K562 (cell line): ENCODE data around the gene TRMU.

Experiments
- ELF1 ChIP-seq: fragments of 200-800 bp; sonication (Bioruptor generic); IDR thresholded peaks from 2 replicates; pipeline ENCODE4 v1.6.1; 2016; ENCODE audit warnings: missing genetic modification characterization, missing compliant biosample characterization
- EP300 ChIP-seq: IDR thresholded peaks from 2 replicates; pipeline ENCODE4 v1.6.1; 2012; ENCODE audit warnings: low read length, improper control_type of control experiment
- POLR2A ChIP-seq: fragments of 450-650 bp; conservative IDR thresholded peaks from 2 replicates; pipeline ENCODE4 v1.6.1; 2016
- YY1 ChIP-seq, 3 experiments: IDR thresholded peaks; 2 replicates each; pipeline ENCODE4 v1.6.1; 2011; ENCODE audit warnings: low read length in 2 of 3, mild to moderate bottlenecking in 2 of 3, moderate library complexity in 2 of 3, borderline replicate concordance in 1 of 3, control low read depth in 1 of 3, low read depth in 1 of 3; ENCODE audit not compliant: insufficient read depth in 3 of 3, insufficient replicate concordance in 2 of 3, control insufficient read depth in 1 of 3, insufficient read length in 1 of 3; ENCODE audit errors: extremely low read depth in 1 of 3
- ZBTB26 ChIP-seq: fragments of 450-650 bp; formaldehyde crosslinking; IDR thresholded peaks from 2 replicates; pipeline ENCODE4 v1.4.0; 2022; ENCODE audit warnings: missing genetic modification characterization
- ZBTB7A ChIP-seq: IDR thresholded peaks from 2 replicates; pipeline ENCODE4 v1.6.1; 2011; ENCODE audit warnings: low read depth, mild to moderate bottlenecking, low read length, moderate library complexity, borderline replicate concordance; ENCODE audit not compliant: control insufficient read depth
- ZNF174 ChIP-seq: fragments of 250-450 bp; sonication (Bioruptor Pico); IDR thresholded peaks from 2 replicates; pipeline ENCODE4 v1.4.0; 2020; ENCODE audit warnings: mild to moderate bottlenecking
- ZNF280B ChIP-seq: fragments of 250-450 bp; sonication (Bioruptor Pico); IDR thresholded peaks from 2 replicates; pipeline ENCODE4 v1.5.1; 2021; ENCODE audit warnings: mild to moderate bottlenecking

- TF ChIP-seq ZNF174 (CRISPR knock-in tag): no peak
- no peak for TF ChIP-seq YY1 (IDR thresholded peaks at IDR 0.05; ENCODE audit: borderline replicate concordance in 1 of 3, control insufficient read depth in 1 of 3, extremely low read depth in 1 of 3, insufficient read depth in 3 of 3, insufficient read length in 1 of 3, insufficient replicate concordance in 2 of 3, low read depth in 1 of 3, low read length in 2 of 3)
- no peak for TF ChIP-seq ZBTB7A
- no peak for TF ChIP-seq POLR2A
- no peak for TF ChIP-seq ELF1 (tag)
- TF ChIP-seq ZBTB26 (CRISPR knock-in tag): no peak
- no peak for TF ChIP-seq ZNF280B (CRISPR knock-in tag)
- no peak for TF ChIP-seq EP300
Observed at GRCh38 chr22:46287873-46288751, 47.4 kb upstream of the TRMU start.
